Hypothalamus (tissue), 51 donors: ENCODE data around the gene CEP57.
A peak's percentile ranks its signal among the peaks of the same experiment; 100 is the strongest.

ENCODE experiments used
- DNase-seq, 51 donors: peaks; one replicate each; lab custom pipeline; 2025; lab: John Stamatoyannopoulos, UW

CEP57 gene

DNA sequence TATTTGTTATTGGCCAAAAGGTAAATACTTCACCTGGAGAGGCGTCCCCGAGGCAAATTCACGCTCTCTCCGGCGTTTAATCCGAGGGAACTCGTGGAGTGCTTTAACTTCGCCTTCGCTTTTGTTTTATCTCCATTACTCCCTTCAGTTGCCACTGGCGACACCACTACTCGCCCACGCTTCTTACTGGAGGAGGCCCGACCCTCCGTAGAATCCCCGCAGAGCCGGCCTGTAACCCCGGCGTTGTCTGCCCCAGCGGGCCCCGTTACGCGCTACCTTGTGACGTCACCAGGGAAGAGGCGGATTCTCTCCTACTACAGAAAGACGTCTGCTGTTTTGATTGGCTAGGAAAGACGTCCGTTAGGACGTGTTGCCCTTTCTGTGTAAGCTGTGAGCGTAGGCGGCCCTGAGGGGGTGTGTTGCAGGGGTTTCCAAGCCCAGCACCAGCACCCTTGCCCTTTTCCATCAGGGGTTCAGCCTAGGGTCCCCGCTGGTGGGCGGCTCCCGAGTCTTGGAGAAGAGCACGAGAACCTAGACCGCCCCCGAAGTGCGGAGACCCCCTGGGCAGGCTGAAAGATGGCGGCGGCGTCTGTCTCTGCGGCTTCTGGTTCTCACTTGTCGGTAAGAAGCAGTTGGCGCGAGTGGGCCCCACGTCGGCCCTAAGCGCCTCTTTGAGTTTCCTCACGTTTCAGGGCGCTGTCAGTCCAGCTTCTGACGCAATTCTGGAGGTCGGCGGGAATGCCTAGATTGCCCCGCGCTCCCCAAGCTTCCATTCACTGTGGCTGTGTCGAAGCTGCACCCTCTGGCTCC, at the start of gene CEP57:
CEP57 (plus strand) TSS at position 376 of the 810 bp plus-strand sequence; CDS start at position 577, 201 bp downstream.
- peak; percentile 51 to 96 (median 87) for DNase-seq

DNA sequence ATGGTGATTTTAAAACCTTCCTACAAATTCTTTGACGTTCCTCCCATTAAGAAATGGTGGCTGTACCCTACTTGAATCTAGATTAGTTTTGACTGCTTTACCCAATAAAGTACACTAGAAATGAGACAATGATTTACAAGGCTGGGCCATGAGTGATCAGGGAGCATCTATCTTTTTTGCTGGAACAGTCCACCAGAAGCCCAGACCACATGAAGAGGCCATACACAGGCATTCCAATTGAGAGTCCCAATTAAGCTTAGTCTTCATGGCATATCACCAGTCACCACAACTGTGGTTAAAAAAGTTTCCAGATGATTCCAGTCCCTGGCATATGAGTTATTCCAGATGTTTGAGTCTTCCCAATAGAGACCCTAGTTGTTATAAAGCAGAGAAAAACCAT, 40.2 kb upstream of the CEP57 start:
- DNase-seq = no peak

DNA sequence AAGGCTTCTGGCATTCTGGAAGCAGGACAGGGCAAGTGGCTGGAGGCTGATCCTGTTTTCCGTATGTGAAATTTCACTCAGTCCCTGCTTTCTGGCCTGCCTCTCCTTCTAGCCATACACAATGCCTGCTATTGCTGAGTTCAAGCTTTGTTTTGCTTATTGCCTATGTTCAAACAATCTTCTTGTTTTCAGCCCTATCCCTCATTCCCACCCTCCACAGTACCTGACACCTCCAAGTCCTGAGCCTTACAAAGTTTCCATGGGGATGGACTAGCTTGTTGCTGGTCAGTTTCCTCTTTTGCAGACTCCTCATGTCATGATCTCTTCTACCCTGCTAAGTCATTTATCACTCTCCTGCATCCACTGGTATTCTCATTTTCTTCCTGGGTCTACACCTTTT, 38.8 kb upstream of the CEP57 start:
- DNase-seq = no peak

DNA sequence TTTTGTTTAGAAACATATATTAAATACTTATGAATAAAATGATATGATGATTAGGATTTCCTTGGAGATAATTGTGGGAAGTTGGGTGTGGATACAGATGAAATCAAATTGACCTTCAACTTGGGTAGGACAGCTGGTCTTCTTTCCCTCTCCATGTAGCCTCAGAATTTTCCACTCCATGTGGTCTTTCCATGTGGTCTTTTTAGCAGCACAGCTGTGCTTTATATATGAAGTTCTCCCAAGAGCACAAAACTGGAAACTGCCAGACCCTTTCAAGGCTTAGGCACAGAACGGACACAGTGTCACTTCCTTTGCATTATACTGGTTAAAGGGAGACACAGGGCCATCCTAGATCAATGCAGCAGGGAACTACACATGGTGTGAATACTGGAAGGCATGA, 29.4 kb upstream of the CEP57 start:
- no peak for DNase-seq

DNA sequence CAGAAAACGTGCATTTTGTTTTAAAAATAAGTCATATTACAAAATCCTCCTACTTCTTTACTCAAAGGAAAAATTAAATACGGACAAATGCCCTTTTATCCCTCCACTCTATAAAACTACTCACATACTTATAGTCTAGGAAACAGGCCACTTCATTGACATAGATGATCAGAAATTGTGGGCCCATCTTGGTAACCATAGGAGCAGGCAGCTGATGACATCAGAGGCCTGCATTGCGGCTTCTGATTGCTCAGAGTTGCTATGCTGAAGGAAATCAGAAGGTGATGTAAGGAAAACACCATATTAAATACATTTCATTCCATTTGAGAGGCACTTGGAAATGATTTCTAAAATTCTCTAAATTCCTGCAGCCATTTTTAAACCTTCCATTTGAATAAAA, 27.8 kb upstream of the CEP57 start:
- no peak for DNase-seq

DNA sequence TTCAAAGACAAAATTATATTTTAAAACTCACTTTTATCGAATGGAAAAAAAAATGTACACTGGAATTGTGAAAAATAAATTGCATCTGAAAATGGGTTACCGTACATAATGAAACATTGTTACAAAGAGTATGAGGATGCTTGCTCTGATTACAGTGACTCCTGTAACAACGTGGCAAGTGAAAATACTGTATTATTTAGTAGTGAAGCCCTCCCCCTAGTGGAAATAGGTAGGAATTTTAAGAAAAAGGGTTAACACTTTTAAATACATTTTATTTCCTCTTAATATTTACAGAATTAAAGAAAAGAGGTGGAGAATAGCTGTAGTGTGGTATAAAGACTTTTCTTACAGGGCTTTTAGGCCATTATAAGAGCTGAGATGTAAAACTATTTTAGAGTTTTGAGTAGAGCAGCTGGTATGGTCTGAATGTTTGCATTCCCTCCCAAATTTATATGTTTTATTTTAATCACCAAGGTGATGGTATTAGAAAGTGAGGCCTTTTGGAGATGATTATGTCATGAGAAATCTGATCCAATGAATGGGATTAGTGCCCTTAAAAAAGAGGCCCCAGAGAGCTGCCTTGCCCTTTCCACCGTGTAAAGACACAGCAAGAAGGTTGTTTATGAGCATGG, 25.9 kb upstream of the CEP57 start:
- peak in 1 of 51 donors; percentile 58 for DNase-seq

DNA sequence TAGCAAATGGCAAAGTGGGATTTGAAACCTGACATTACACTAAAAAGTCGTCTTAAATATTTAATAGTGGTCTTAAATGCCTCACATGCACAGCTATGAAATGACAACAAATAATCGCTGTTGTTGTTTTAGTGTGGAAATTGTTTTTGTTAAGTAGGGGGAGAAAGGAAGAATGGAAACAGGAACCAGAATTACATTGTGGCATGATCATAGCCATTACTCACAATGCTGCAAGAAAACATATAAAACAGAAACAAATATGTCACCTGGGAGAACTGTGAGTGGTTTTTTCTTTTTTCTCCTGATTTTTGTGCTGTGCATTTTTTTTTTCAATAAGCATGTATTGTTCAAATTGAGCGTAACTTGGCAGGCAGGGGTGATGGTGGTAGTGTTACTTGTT, 23.6 kb upstream of the CEP57 start:
- no peak for DNase-seq

DNA sequence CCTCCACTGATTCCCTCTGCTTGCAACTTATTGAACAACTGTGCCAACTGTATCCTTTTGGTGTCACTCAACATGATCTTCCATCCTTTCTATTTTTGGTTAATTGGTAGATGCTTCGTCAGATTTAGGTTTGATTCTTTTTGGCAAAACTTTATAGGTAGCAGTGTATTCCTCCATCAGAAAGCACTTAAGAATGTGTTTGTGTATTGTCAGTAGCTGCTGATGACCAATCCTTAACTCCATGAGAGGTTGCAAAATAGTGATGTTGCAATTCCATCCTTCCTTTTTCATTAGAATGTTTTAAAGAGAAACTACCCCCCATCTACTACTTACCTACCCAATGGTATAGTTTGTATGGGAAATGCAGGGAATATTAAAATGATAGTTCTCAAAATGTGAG, 22.8 kb upstream of the CEP57 start:
- no peak for DNase-seq

DNA sequence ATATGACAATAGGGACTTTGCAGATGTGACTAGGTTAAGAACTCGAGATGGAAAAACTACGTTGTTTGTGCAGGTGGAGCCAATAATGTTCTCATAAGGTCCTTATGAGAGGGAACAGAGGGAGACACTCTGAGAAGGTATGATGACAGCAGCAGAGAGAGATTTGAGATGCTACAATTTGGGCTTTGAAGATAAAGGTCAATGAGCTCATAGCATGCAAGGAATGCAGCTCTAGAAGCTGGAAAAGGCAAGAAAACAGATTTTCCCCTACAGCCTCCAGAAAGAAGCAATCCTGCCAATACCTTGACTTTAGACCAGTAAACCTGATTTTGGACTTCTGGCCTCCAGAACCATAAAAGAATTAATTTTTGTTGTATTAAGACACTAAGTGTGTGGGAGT, 21.8 kb upstream of the CEP57 start:
- DNase-seq = no peak

DNA sequence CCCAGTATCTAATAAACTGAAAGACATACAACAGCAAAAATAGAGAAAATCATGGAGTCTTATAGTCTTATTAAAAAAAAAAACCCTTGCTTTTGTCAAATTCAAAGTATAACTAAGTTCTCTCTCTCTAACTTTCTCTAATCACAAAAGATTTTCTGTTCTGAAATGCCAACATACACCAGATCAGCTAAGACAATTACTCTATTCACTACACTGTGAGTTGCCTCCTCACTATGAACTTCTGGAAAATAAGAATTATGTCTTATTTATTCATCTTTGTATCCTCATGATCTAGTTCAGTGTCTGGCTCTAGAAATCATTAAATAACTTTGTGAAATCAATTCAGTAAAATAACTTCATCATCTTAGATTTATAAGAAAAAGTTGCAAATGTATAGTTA, 13.4 kb upstream of the CEP57 start:
- DNase-seq = no peak

DNA sequence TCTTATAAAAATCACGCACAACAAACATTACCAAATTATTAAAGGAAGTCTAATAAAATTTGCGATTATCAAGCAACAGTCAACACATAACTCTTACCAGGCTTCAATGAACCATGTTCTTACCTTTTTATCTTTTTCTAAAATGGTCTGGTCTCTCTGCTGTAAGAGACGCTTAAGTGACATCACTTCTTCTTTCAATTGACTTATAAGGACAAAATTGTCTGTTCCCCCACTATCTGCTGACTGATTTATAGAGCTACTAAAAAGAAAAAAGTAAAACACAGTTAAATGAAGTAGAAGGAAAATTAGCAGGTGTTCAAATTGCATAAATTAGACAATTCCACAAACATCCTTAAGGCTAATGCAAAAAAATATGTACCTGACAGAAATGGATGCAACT, 11.6 kb upstream of the CEP57 start:
- DNase-seq = no peak

DNA sequence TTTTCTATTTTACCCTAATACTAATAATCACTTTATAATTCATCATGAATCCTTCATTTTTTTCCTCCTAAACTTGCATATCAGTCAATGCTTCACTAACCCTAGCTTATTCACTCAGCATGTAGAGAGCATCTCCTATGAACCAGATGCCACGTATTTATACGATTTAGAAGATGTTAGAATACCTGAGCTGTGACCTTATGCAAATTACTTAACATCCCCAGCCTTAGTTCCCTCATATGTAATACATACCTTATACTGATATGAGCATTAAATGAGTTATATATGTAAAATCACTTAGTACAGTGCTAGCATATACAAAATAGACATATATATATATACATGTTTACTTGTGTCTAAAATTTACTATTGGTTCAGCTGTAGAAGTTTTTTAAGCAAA, 9.8 kb upstream of the CEP57 start:
- DNase-seq = no peak

DNA sequence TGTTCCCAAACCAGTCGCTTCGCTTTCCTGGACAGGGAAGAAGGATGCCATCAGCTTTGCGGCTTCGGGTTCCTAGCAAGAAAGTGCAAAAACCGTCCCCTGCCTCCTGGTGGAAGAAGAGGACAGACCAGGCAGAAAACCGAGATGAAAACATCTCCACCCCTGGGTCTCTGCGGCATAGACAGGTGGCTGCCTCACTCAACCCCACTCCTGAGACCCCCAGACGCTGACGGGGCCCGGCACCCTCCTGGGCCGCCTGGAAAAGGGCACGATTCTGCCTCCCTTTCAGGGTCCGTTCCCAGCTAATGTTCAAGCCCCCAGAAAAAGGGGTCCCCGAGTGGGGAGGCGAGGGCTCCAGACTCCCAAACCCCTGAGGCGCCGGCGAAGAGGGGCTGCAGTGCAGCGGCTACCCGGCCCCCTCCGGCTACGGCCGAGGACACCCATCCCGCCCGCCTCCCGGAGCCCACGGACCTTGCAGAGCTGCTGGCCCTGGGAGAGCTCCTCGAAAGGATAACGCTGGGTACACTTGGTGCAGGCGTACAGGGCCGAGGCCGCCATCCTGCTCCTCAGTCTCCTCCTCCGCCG, 1.3 kb upstream of the CEP57 start:
- DNase-seq = peak in 18 of 51 donors; percentile 6 to 70 (median 28)

DNA sequence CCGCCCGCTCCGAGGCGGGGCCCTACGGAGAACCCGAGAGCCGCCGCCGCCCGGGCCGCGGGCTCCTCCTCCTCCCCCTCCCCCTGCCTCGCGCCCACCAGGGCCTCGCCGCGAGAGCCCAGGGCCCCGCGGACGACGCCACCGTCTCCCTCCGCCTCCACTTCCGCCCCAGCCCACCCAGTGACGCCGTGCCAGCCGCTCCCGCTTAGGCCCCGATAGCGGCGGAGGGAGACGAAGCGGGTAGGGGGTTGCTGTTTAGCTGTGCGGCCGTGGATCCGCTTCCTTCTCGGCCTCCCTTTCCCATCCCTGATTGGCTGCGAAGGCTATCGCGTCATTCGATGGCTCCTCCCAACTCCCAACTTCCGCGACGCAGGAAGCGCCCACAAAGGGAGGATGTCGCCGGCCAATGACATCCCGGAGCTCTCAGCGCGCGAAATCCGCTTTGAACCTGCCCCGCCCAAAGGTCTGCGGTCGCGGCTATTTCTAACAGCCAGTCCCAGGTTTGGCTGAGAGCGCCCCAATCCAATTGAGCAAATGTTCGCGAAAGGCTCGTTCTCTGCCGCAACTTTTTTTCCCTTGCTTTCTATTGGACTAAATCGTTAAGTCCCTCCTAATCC, 684 bp upstream of the CEP57 start, which contains the start of gene FAM76B:
FAM76B (minus strand) TSS at position 277 of the 617 bp plus-strand sequence. CDS start 304 bp downstream, outside the sequence.
- peak; percentile 73 to 98 (median 94) for DNase-seq

DNA sequence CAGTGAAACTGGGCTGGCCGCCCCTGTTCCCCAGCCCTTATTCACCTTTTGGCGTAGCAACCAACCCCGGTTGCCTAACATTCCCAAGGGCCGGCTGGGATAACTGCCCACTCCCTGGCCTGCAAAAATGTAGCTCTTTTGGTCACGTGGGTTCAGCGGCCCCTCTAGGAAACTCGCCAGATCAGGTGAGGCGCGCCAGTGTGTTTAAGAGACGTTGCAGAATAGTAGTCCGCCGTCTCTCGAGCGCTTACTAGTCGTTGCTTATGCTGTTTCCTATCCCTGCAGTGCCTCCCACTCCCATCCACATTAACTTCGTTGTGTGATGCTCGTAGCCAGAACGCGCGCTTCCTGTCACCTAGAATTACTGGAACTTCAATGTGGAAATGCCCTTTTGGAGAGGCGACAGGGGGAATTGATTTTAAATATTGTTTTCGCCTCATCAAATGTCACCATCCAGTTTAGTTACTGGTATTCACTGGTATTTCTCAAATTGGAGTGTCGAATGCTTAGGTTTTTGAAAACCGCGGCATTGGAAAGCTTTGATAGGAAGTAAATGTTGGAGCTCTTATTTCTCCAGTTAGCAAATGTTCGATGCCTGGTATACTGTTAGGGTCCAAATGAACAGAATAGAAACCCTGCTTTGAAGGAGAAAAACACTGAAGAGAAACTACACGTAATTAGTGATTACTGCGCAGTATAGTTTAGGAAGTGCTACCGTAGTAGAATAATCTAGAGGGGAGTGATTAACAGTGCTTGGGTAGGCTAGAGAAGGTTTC, 823 bp downstream of the CEP57 start:
- DNase-seq = peak in 46 of 51 donors; percentile 20 to 76 (median 48)

DNA sequence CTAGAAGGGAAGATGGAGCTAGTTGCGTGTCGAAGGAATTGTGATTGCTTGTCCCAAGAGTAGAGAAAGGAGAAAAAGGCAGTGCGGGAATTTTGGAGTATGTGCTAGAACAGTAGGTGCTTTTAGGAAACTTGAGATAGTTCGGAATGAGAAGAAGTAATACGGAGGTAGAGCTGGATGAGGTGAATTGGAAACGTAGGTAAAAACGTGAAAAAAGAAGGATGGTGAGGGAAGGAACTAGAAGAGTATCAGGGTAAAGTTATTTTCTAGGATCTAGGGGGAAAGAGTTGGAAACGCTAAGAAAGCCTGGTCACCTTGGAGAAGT, 1.4 kb downstream of the CEP57 start:
- DNase-seq = no peak

DNA sequence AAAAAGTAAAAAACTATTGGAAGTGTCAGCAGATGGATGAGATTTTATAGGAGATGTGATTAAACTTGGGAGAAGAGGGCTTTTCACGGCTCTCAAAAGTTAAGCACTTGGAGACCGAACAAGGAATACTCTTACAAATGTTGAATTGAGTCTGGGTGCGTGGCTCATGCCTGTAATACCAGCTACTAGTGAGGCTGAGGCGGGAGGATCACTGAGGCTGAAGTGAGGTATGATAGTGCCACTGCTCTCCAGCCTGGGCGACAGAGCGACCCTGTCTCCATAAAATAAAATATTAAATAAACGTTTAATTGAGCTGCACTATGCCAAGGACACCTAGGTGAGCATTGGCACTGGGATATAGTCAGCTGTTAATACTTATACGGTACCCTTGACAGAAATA, 1.9 kb downstream of the CEP57 start:
- DNase-seq = no peak

DNA sequence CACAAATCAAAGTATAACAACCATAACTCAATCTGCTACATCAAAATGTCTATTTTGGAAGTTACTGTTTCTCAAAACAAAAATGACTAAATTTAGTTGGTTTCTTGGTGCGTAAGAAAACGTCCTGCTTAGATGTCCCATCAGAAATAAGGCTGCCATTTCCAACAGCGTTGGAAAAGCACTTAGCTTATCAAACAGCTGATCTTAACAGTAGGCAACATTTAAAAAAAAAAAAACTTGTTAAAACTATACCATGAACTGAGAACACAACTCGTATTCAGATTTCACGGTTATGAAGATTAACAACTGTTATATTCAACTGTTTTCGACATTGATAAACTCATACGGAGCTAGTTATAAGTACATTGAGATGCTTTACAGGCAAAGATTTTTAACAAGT, 2.4 kb downstream of the CEP57 start:
- DNase-seq = no peak

DNA sequence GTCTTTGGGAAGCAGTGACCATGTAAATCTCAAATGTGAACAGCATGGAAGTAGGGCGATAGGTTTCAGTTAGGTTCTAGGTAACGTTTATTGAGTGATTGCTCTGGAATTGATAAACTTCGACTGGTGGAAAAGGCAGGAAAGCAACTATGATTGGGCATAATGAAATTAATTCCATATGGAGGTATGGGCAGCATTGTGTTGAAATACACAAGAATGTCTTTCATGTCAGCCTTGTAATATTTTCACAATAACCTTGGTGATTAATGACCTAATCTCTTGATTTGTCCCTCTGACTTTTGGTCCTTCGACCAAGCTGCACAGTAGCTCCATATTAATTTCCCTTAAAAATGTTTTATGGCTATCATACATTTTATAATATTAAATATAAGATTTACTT, 2.8 kb downstream of the CEP57 start:
- DNase-seq = no peak

DNA sequence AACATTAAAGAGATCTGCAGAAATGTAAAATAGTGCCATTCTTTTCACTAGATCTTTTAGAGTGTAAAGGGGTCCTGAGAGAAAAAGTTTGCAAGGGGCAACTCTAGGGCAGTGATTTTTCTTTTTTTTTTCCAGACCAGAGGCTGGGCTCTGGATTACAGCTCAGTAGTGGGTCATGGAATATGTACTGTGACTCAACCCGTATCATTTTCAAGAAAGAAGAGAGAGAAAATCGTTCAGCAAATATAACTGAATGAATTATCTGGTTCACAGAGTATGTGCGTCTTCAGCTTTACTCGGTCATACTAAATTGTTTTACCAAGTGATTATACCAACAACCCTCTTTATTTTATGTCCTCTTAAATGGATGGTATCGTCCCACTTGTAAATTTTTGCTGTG, 3.8 kb downstream of the CEP57 start:
- no peak for DNase-seq
